CD4-positive, alpha-beta T cell treated with Interferon alpha-2 for 1 hour (primary cell): ENCODE data around the gene DCHS1.

Experiments
- DNase-seq, 2 donors: peaks; one replicate each; pipeline ENCODE4 v3.0.0-alpha.2; 2020 to 2022

The DCHS1 gene

DNA sequence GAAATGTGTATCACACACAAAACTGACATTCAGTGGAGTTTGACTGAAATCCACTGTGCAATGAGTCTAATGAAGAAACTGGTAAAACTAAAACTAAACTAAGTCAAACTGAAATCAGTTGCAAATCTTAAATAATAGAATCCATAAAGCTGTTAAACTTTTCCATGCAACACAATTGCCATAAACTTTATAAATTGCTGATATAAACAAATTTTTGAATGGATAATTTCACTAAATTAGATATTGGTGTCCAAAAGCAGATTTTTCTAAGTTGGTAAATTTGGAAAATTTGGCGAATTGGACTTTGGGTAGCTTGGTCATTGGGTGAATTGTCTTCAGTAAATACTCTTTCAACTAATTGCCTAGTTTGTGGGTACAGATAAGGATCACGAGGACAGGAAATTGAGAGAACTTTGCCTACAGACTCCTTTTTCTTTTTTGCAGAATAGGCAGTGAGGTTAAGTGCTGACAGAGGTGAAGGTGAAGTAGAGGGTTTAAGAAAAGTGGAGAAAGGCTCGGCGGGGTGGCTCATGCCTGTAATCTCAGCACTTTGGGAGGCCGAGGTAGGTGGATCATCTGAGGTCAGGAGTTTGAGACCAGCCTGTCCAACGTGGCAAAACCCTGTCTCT lies 14.7 kb upstream of the DCHS1 start:
- DNase-seq: peak in 1 of 2 donors; percentile 44

GRCh38 chr11:6667733-6668374 lies 12.2 kb upstream of the DCHS1 start:
- peak; percentile 46 to 80 for DNase-seq

DNA sequence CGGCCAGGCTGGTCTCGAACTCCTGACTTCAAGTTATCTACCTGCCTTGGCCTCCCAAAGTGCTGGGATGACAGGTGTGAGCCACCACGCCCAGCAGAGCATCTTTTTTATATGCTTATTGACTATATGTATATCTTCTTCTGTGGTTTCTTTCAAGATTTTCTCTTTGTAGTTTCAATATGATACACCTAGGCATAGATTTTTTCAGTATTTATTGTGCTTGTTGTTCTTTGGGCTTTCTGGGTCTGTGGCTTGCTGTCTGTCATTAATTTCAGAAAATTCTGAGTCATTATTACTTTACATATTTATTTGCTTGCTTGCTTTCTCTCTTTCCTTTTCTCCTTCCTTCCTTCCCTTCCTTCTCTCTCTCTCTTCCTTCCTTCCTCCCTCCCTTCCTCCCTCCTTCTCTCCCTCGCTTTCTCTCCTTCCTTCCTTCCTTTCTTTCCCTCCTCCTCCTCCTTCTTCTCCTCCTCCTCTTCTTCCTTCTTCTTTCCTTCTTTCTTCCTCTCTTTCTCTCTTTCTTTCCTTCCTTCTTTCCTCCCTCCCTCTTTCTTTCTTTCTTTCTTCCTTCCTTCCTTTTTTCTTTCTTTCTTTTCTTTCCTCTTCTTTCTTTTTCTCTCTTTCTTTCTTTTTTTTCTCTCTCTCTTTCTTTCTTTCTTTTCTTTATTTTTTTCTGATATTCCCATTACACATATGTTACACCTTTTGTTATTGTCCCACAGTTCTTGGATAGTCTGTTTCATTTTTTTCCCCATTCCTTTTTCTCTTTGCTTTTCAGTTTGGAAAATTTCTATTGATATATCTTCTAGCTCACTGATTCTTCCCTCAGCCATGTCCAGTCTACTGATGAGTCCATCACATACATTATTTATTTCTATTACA lies 10.9 kb upstream of the DCHS1 start:
- DNase-seq: no peak

DNA sequence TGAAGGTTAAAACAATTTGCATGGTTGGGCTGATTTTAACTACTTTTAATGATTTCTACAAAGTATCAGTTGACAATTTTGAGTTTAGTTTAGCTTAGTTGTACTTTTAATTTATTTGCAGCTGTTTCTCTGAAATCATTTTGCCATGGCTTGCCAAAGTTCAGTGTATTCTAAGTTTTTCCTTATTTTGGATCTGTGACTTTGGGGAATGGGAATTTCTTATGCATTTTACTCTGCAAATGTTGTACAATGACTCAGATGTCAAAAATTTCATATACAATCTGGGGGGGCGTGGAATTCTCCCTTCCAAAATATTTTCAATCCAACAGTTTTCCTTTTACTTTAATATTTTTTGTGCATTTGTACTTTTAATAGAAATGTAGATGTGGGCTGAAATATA lies 8.9 kb upstream of the DCHS1 start:
- no peak for DNase-seq

- DNase-seq: no peak
Measured at GRCh38 chr11:6663794-6664469, 8.3 kb upstream of the DCHS1 start.

- no peak for DNase-seq
Measured at GRCh38 chr11:6660712-6661111, 5.1 kb upstream of the DCHS1 start.

- DNase-seq: no peak
Measured at GRCh38 chr11:6658647-6659046, 3.0 kb upstream of the DCHS1 start.

- no peak for DNase-seq
Measured at GRCh38 chr11:6657346-6657745, 1.7 kb upstream of the DCHS1 start.

- DNase-seq: no peak
Measured at GRCh38 chr11:6656936-6657335, 1.3 kb upstream of the DCHS1 start.

- no peak for DNase-seq
Measured at GRCh38 chr11:6656584-6656915, 941 bp upstream of the DCHS1 start.

GRCh38 chr11:6655020-6655789 lies 404 bp downstream of the DCHS1 start:
- peak; percentile 24 to 42 for DNase-seq

DNA sequence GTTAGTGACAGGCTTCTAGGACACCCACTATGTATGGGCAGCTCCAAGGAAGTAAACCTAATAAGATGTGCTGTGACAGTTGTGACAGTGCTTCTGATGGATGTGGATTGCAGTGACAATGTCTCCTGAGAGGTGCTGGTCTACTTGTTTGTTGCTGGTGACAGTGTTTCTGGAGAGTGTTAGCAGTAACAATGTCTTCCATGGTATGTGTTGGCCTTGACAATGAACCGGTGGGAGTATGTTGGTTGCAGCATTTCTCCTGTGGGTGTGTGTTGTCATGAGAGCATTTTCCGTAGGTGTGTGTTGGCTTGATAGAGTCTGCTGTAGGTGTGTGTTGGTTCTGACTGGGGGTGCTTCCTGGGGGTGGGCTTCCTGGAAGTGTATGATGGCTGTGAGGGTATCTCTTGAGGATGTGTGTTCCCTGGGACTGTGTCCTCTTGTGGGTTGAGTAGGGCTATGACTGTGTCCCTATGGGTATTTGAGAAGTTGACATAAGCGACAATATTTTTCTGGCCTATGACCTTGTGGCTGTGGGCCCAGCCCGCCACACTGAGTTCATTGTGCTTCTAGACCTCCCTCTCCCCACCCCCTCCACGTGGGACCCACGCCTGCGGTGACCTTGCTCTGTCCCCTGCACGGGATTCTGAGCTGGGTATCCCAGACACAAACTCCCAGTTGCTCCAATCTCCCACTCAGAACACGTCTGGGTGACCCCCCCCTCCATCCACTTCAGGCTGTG lies 1.2 kb downstream of the DCHS1 start:
- DNase-seq: no peak

GRCh38 chr11:6653656-6654055 lies 2.0 kb downstream of the DCHS1 start:
- DNase-seq: no peak

GRCh38 chr11:6653097-6653496 lies 2.5 kb downstream of the DCHS1 start:
- DNase-seq: no peak

DNA sequence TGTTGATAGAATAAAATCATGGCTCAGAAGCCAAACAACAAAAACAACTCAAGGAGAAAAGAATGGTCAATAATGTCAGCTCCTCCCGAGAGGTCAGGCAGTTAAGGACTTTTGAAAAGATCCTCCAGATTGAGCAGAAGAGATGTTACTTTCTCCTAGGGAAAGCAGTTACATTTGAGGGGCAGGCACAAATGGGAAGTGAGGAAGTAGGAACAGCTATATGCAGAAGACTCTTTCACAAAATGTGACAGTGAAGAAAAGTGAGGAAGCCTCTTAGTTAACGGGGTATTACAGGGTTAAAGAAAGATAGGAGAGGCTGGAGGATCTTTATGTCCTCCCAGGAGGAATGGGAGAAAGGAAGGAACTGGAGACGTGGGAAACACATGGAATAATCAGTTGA lies 3.4 kb downstream of the DCHS1 start:
- DNase-seq: no peak

GRCh38 chr11:6650980-6651379 lies 4.6 kb downstream of the DCHS1 start:
- DNase-seq: no peak

DNA sequence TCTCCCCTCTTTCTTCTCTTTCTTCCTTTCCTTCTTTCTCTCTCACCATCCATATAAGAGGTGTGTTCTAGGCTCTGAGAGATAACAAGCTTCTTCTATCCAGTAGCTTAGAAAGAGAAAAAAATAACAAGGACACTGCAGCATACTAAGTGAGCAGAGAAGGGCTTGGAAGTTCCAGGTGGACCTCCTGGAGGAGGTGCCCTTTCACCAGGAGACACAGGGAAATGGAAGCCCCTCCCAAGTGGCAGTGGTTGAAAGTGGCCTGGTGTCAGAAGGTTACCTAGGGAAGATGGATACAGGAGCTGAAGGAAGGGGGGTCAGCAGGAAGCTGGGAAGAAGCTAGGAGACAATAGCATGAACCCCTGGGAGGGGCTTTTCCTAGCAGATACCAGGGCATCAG lies 5.5 kb downstream of the DCHS1 start:
- no peak for DNase-seq

GRCh38 chr11:6648501-6648900 lies 7.1 kb downstream of the DCHS1 start:
- no peak for DNase-seq

DNA sequence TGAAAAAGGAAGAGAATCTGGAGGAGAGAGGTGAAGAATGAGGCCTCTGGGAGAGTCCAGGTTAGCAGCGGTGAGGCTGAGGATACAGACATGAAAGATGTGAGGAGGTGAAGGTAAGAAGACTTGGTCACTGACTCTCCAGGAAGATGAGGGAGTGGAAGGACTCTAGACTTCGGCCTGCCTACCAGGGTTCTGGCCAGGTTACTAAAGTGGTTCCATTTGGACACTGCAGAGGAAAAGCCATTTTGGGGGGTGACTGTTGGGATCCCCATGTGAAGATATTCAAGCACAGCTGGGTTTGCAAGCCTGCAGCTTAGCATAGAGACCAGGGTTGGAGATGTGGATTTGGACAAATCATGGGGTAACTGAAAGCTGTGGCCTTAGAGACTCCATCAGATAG lies 7.8 kb downstream of the DCHS1 start:
- DNase-seq: no peak

- DNase-seq: peak; percentile 26 to 45
Measured at GRCh38 chr11:6646918-6647679, 8.5 kb downstream of the DCHS1 start.

DNA sequence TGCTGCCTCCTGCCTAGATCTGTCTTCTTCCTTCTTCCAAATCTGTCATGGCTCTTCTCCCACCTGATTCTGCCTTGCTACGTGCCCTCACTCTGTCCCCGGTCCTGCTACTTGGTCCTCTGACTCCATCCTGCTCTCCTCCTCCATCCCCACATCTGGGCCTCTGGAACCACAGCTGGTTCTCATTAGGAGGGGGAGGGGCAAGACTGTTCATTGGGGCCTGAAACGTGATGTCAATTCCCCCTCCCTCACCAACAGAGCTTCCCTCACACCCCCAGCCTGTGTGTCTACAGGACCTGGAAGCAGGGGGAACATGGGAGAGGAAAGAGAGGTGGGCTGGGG lies 9.1 kb downstream of the DCHS1 start:
- no peak for DNase-seq
